H9 (cell line): ENCODE measurements around the gene CCDC12. TPM values are rescaled to one million over a fixed set of nuclear protein-coding genes. Genes with fewer than 3 reads are reported as not detected.

Experiments used
- DNase-seq: peaks from one replicate; pipeline ENCODE4 v3.0.0-alpha.2; 2017
- H2AFZ ChIP-seq: one replicate; pipeline ENCODE4 v1.6.1; 2013; ENCODE audit warnings: mild to moderate bottlenecking, low read length, control low read depth, moderate library complexity
- H2AK5ac ChIP-seq: 2 replicates; pipeline ENCODE4 v1.6.1; 2013; ENCODE audit warnings: low read length, control low read depth, mixed read lengths; ENCODE audit not compliant: insufficient read length
- H2BK120ac ChIP-seq: one replicate; pipeline ENCODE4 v1.6.1; 2013; ENCODE audit warnings: low read depth, mild to moderate bottlenecking, low read length, control low read depth, inconsistent platforms; ENCODE audit not compliant: poor library complexity, severe bottlenecking
- H2BK12ac ChIP-seq: 2 replicates; pipeline ENCODE4 v1.6.1; 2013; ENCODE audit warnings: low read length, control low read depth, mixed read lengths, low read depth; ENCODE audit not compliant: insufficient read length
- H2BK15ac ChIP-seq: 2 replicates; pipeline ENCODE4 v1.6.1; 2013; ENCODE audit warnings: low read depth, low read length, control low read depth
- H2BK20ac ChIP-seq: one replicate; pipeline ENCODE4 v1.6.1; 2013; ENCODE audit warnings: low read depth, mild to moderate bottlenecking, low read length, control low read depth, inconsistent platforms; ENCODE audit not compliant: poor library complexity, severe bottlenecking
- H2BK5ac ChIP-seq: 2 replicates; pipeline ENCODE4 v1.6.1; 2013; ENCODE audit warnings: low read length, control low read depth, mixed read lengths; ENCODE audit not compliant: insufficient read length
- H3K14ac ChIP-seq: 2 replicates; pipeline ENCODE4 v1.6.1; 2013; ENCODE audit warnings: low read length, control low read depth; ENCODE audit not compliant: insufficient read depth
- H3K18ac ChIP-seq: 2 replicates; pipeline ENCODE4 v1.6.1; 2013; ENCODE audit warnings: low read depth, mild to moderate bottlenecking, mixed read lengths, low read length, control low read depth; ENCODE audit not compliant: insufficient read length
- H3K23ac ChIP-seq: 2 replicates; pipeline ENCODE4 v1.6.1; 2013; ENCODE audit warnings: low read length, control low read depth, mixed read lengths, low read depth; ENCODE audit not compliant: insufficient read length
- H3K23me2 ChIP-seq: 2 replicates; pipeline ENCODE4 v1.6.1; 2013; ENCODE audit warnings: low read depth, mild to moderate bottlenecking, mixed read lengths, low read length, control low read depth; ENCODE audit not compliant: insufficient read length, poor library complexity, severe bottlenecking
- H3K27ac ChIP-seq: 2 replicates; pipeline ENCODE4 v1.5.1; 2013; ENCODE audit warnings: low read length, control low read depth, mixed read lengths, low read depth; ENCODE audit not compliant: insufficient read length
- H3K27me3 ChIP-seq: 2 replicates; pipeline ENCODE4 v1.6.1; 2013; ENCODE audit warnings: low read length, control low read depth, inconsistent platforms; ENCODE audit not compliant: insufficient read depth
- H3K4ac ChIP-seq: 2 replicates; pipeline ENCODE4 v1.6.1; 2013; ENCODE audit warnings: low read depth, mild to moderate bottlenecking, control low read depth, inconsistent platforms, low read length, moderate library complexity
- H3K4me1 ChIP-seq: 2 replicates; pipeline ENCODE4 v1.6.1; 2013; ENCODE audit warnings: low read length, control low read depth, inconsistent platforms; ENCODE audit not compliant: insufficient read depth
- H3K4me2 ChIP-seq: 2 replicates; pipeline ENCODE4 v1.6.1; 2013; ENCODE audit warnings: low read length, control low read depth, mixed read lengths; ENCODE audit not compliant: insufficient read length, insufficient read depth
- H3K56ac ChIP-seq: 2 replicates; pipeline ENCODE4 v1.6.1; 2013; ENCODE audit warnings: low read depth, mild to moderate bottlenecking, mixed read lengths, low read length, control low read depth; ENCODE audit not compliant: insufficient read length
- H3K79me1 ChIP-seq: 2 replicates; pipeline ENCODE4 v1.6.1; 2013; ENCODE audit warnings: low read depth, mild to moderate bottlenecking, moderate library complexity, low read length, control low read depth, inconsistent platforms; ENCODE audit not compliant: insufficient read depth, poor library complexity, severe bottlenecking
- H3K79me2 ChIP-seq: 2 replicates; pipeline ENCODE4 v1.6.1; 2013; ENCODE audit warnings: low read length, control low read depth, inconsistent platforms; ENCODE audit not compliant: insufficient read depth
- H3K9ac ChIP-seq: 2 replicates; pipeline ENCODE4 v1.6.1; 2013; ENCODE audit warnings: low read length, control low read depth, mixed read lengths; ENCODE audit not compliant: insufficient read length; ENCODE audit errors: extremely low read depth
- H3K9me3 ChIP-seq: one replicate; pipeline ENCODE4 v1.6.1; 2013; ENCODE audit warnings: low read depth, low read length, inconsistent platforms; ENCODE audit not compliant: control insufficient read depth
- H3T11ph ChIP-seq: one replicate; pipeline ENCODE4 v1.6.1; 2013; ENCODE audit warnings: mild to moderate bottlenecking, low read length, control low read depth, inconsistent platforms
- H4K20me1 ChIP-seq: one replicate; pipeline ENCODE4 v1.6.1; 2013; ENCODE audit not compliant: control insufficient read depth, insufficient read length, insufficient read depth
- H4K5ac ChIP-seq: 2 replicates; pipeline ENCODE4 v1.6.1; 2013; ENCODE audit warnings: low read depth, mild to moderate bottlenecking, mixed read lengths, low read length, control low read depth; ENCODE audit not compliant: insufficient read length
- H4K8ac ChIP-seq: replicated peaks from 2 replicates; pipeline ENCODE4 v1.6.1; 2013; ENCODE audit warnings: low read length, control low read depth, mixed read lengths, low read depth; ENCODE audit not compliant: insufficient read length
- H4K91ac ChIP-seq: 2 replicates; pipeline ENCODE4 v1.6.1; 2013; ENCODE audit warnings: low read depth, mild to moderate bottlenecking, moderate library complexity, mixed read lengths, low read length, control low read depth; ENCODE audit not compliant: insufficient read length
- H3K27ac Mint-ChIP-seq, 3 experiments: 2 replicates in 2 of 3; 3 replicates in 1 of 3; pipeline ENCODE4 v1.8.0; 2020 to 2021; ENCODE audit warnings: mixed read lengths in 3 of 3, mild to moderate bottlenecking in 1 of 3, moderate library complexity in 1 of 3
- H3K27me3 Mint-ChIP-seq: 2 replicates; pipeline ENCODE4 v1.8.0; 2021; ENCODE audit warnings: low read depth, mild to moderate bottlenecking, moderate library complexity, mixed read lengths
- H3K36me3 Mint-ChIP-seq, 3 experiments: 2 replicates in 2 of 3; 3 replicates in 1 of 3; pipeline ENCODE4 v1.8.0; 2020 to 2021; ENCODE audit warnings: low read depth in 3 of 3, mixed read lengths in 3 of 3; ENCODE audit not compliant: insufficient read depth in 1 of 3
- H3K4me1 Mint-ChIP-seq, 2 experiments: 2 replicates each; pipeline ENCODE4 v1.8.0; 2020; ENCODE audit warnings: mixed read lengths in 2 of 2
- H3K4me3 Mint-ChIP-seq, 2 experiments: 2 replicates in 1 of 2; 3 replicates in 1 of 2; pipeline ENCODE4 v1.8.0; 2020 to 2021; ENCODE audit warnings: mild to moderate bottlenecking in 2 of 2, mixed read lengths in 2 of 2, moderate library complexity in 1 of 2
- H3K9me3 Mint-ChIP-seq, 2 experiments: 2 replicates in 1 of 2; 3 replicates in 1 of 2; pipeline ENCODE4 v1.8.0; 2020; ENCODE audit warnings: mild to moderate bottlenecking in 2 of 2, mixed read lengths in 2 of 2, moderate library complexity in 1 of 2
- WGBS: extraction: QIAGEN DNeasy Blood & Tissue Kit; methylation state at CpG from one replicate; pipeline ENCODE4 v1.1.7; 2013; ENCODE audit warnings: missing lambda C conversion rate, low lambda C conversion rate, mixed read lengths; ENCODE audit not compliant: insufficient read length; ENCODE audit errors: extremely low coverage; 5-methylcytosine and 5-hydroxymethylcytosine counted together
- total RNA-seq: library from RNA; stranded (reverse); gene quantifications from 2 replicates; pipeline ENCODE4 v1.2.1, GENCODE V29; 2021
- TF ChIP-seq, protein P1 (sequence below): fragments of 200-600 bp; sonication (generic); conservative IDR thresholded peaks from 3 replicates; pipeline ENCODE4 v1.8.0; 2021; ENCODE audit warnings: antibody characterized with exemption, mild to moderate bottlenecking

Gene CCDC12
- total RNA-seq, 1 experiment from 2014 or later = 54.0 TPM

DNA sequence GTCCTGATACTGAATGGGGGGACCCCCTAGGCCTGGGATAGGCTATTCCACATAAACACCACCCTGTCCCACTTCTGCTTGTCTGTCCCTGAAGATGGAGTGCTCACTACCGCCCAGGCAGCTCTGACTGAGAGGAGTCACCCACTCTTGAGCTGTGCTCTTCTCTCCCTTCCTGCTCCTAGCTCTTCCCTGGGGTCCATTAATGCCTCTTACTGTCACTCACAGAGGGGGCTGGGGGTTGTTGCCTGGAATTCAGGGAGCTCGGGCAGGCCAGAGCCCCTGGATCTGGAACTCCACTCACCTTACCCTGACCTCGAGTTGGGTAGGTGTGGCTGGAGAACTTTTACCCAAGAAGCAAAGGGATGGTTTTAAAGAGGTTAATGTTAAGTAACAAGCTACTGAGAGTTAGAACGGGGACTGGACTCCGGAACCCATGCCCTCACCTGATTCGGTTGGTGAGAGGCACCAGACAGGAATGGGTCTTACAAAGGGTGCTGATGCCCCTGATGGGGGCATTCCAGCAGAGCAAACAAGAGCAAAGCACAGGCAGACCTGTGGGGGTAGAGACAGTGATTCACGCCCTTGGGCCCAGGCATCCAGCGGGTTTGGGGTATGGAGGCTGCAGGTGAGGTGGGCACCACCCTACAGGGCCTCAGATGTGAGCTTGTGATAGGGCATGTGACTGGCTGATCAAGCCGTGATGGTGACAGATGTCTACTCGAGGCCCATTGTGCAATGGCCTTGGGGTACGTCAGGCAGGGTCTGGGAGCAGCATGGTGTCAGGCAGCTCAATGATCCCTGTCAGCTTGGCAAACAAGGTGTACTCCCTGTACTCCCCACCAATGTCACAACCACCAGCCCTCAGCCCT lies 8.3 kb upstream of the CCDC12 start:
- Histone ChIP-seq H2BK12ac (no peak overlapping the region), H3K27me3 (peaks cover 4% of the 10 kb centered on the region; the same call in 1 of the 2 replicates), H3K14ac (no peak overlapping the region), H2BK120ac (no peak overlapping the region), H2BK20ac (no peak overlapping the region), H3K9me3 (no peaks in the 10 kb centered on the region), H3K23me2 (no peaks in the 10 kb centered on the region), H3T11ph (no peak overlapping the region), H3K27ac (no peak overlapping the region), H3K23ac (no peak overlapping the region), H3K4ac (no peak overlapping the region), H3K4me1 (peaks cover 7% of the 10 kb centered on the region; the same call in 1 of the 2 replicates), H3K79me1 (no peaks in the 10 kb centered on the region), H2AK5ac (no peak overlapping the region), H2BK15ac (no peak overlapping the region), H4K20me1 (no peaks in the 10 kb centered on the region), H2AFZ (no peak overlapping the region), H3K9ac (no peak overlapping the region), H3K4me2 (no peak overlapping the region), H3K56ac (no peak overlapping the region), H4K5ac (no peak overlapping the region), H4K8ac (no peak overlapping the region), H2BK5ac (no peak overlapping the region), H3K18ac (no peak overlapping the region), H4K91ac (no peak overlapping the region), H3K79me2 (peaks cover 4% of the 10 kb centered on the region; the same call in 1 of the 2 replicates)
- H3K4me3 Mint-ChIP-seq = no peak overlapping the region
- peaks cover 5 to 14% (median 8%) of the 10 kb centered on the region in 3 experiments for H3K36me3 Mint-ChIP-seq
- H3K27ac Mint-ChIP-seq = peak overlapping the region in 1 of 3 experiments; percentile 81; a peak in 2 of 7 replicates
- H3K27me3 Mint-ChIP-seq = peaks cover 3% of the 10 kb centered on the region; the same call in 1 of the 2 replicates
- H3K9me3 Mint-ChIP-seq = no peaks in the 10 kb centered on the region
- DNase-seq = no peak
- peaks cover 45 to 54% of the 10 kb centered on the region in 2 experiments for H3K4me1 Mint-ChIP-seq
- TF ChIP-seq, protein P1, sequence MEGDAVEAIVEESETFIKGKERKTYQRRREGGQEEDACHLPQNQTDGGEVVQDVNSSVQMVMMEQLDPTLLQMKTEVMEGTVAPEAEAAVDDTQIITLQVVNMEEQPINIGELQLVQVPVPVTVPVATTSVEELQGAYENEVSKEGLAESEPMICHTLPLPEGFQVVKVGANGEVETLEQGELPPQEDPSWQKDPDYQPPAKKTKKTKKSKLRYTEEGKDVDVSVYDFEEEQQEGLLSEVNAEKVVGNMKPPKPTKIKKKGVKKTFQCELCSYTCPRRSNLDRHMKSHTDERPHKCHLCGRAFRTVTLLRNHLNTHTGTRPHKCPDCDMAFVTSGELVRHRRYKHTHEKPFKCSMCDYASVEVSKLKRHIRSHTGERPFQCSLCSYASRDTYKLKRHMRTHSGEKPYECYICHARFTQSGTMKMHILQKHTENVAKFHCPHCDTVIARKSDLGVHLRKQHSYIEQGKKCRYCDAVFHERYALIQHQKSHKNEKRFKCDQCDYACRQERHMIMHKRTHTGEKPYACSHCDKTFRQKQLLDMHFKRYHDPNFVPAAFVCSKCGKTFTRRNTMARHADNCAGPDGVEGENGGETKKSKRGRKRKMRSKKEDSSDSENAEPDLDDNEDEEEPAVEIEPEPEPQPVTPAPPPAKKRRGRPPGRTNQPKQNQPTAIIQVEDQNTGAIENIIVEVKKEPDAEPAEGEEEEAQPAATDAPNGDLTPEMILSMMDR = no peak
- no CpG with 5 or more reads among the region's 11 CpGs for WGBS
